T-helper 1 cell (primary cell): Measurements from ENCODE around the gene OR2AT4.
A peak's percentile ranks its signal among the peaks of the same experiment; 100 is the strongest.
"Not testable (repeated sequence)": the region's sequence is repeated elsewhere in the genome, so short reads cannot be mapped to it uniquely, and the experiment has no call there.

ENCODE experiments used
- DNase-seq, 5 donors: peaks; one replicate each; pipeline ENCODE4 v3.0.0-alpha.2; 2012 to 2020

Gene OR2AT4

GRCh38 chr11:75101424-75102128, 4.9 kb upstream of the OR2AT4 start:
- no peak for DNase-seq

- DNase-seq = peak in 1 of 5 donors; percentile 64
Measured at GRCh38 chr11:75100314-75100713, 3.6 kb upstream of the OR2AT4 start.

- no peak for DNase-seq
Measured at GRCh38 chr11:75099635-75100034, 3.0 kb upstream of the OR2AT4 start.

- not testable (repeated sequence) for DNase-seq
Measured at GRCh38 chr11:75098835-75099439, 2.3 kb upstream of the OR2AT4 start.

- not testable (repeated sequence) for DNase-seq
Measured at GRCh38 chr11:75098181-75098580, 1.5 kb upstream of the OR2AT4 start.

GRCh38 chr11:75097173-75097557, 489 bp upstream of the OR2AT4 start:
- no peak for DNase-seq

GRCh38 chr11:75094382-75094781, 2.3 kb downstream of the OR2AT4 start:
- not testable (repeated sequence) for DNase-seq

- no peak for DNase-seq
Measured at GRCh38 chr11:75090671-75091177, 6.0 kb downstream of the OR2AT4 start.

- DNase-seq = no peak
Measured at GRCh38 chr11:75087319-75088305, 9.1 kb downstream of the OR2AT4 start.

- DNase-seq = no peak
Measured at GRCh38 chr11:75084883-75085282, 11.8 kb downstream of the OR2AT4 start.

GRCh38 chr11:75083217-75083605, 13.5 kb downstream of the OR2AT4 start:
- DNase-seq = no peak

GRCh38 chr11:75082601-75083216, 14.0 kb downstream of the OR2AT4 start:
- DNase-seq = no peak

- no peak for DNase-seq
Measured at GRCh38 chr11:75079546-75079945, 17.1 kb downstream of the OR2AT4 start.

GRCh38 chr11:75078233-75078632, 18.4 kb downstream of the OR2AT4 start:
- DNase-seq = no peak

- DNase-seq = no peak
Measured at GRCh38 chr11:75077316-75077715, 19.4 kb downstream of the OR2AT4 start.

GRCh38 chr11:75076671-75077070, 20.0 kb downstream of the OR2AT4 start:
- no peak for DNase-seq

- DNase-seq = no peak
Measured at GRCh38 chr11:75073459-75074190, 23.1 kb downstream of the OR2AT4 start.

GRCh38 chr11:75072582-75072981, 24.1 kb downstream of the OR2AT4 start:
- no peak for DNase-seq

GRCh38 chr11:75069473-75069872, 27.2 kb downstream of the OR2AT4 start:
- DNase-seq = no peak

- DNase-seq = no peak
Measured at GRCh38 chr11:75068993-75069392, 27.7 kb downstream of the OR2AT4 start.

GRCh38 chr11:75068559-75068958, 28.1 kb downstream of the OR2AT4 start:
- no peak for DNase-seq

GRCh38 chr11:75066061-75066460, 30.6 kb downstream of the OR2AT4 start:
- no peak for DNase-seq
